Astrocyte (in vitro differentiated cells and primary cell): ENCODE results near the gene IPO13. TPM values are rescaled to one million over a fixed set of nuclear protein-coding genes. Genes with fewer than 3 reads are reported as not detected.

Source experiments
- DNase-seq: peaks from one replicate; pipeline ENCODE4 v3.0.0-alpha.2; 2010; ENCODE audit warnings: low read depth
- FAIRE-seq: peaks from 2 replicates; lab custom pipeline; 2011; peaks lifted over from hg19 to GRCh38; lab: Jason Lieb, UNC
- H2AFZ ChIP-seq: 2 replicates; pipeline ENCODE4 v1.6.0; 2012; ENCODE audit warnings: low read depth, low read length, inconsistent platforms
- H3K27ac ChIP-seq: 2 replicates; pipeline ENCODE4 v1.5.1; 2011; ENCODE audit warnings: low read depth, low read length, inconsistent platforms
- H3K27me3 ChIP-seq: 2 replicates; pipeline ENCODE4 v1.6.0; 2011; ENCODE audit warnings: low read length, inconsistent platforms; ENCODE audit not compliant: insufficient read depth
- H3K36me3 ChIP-seq: 2 replicates; pipeline ENCODE4 v1.5.1; 2011; ENCODE audit warnings: low read length, inconsistent platforms; ENCODE audit not compliant: insufficient read depth
- H3K4me1 ChIP-seq: 2 replicates; pipeline ENCODE4 v1.5.1; 2011; ENCODE audit warnings: low read length, inconsistent platforms; ENCODE audit not compliant: insufficient read depth
- H3K4me2 ChIP-seq: 2 replicates; pipeline ENCODE4 v1.6.0; 2012; ENCODE audit warnings: low read length, inconsistent platforms
- H3K4me3 ChIP-seq: 2 replicates; pipeline ENCODE4 v1.5.1; 2011; ENCODE audit warnings: low read depth, mild to moderate bottlenecking, low read length, inconsistent platforms; ENCODE audit not compliant: insufficient read depth
- H3K79me2 ChIP-seq: 2 replicates; pipeline ENCODE4 v1.6.0; 2012; ENCODE audit warnings: mild to moderate bottlenecking, low read length, inconsistent platforms; ENCODE audit not compliant: insufficient read depth
- H3K9ac ChIP-seq: 2 replicates; pipeline ENCODE4 v1.6.0; 2012; ENCODE audit warnings: mild to moderate bottlenecking, low read length, inconsistent platforms
- H3K9me3 ChIP-seq: 2 replicates; pipeline ENCODE4 v1.5.1; 2012; ENCODE audit warnings: low read depth, mild to moderate bottlenecking, low read length, inconsistent platforms; ENCODE audit not compliant: insufficient read depth
- H4K20me1 ChIP-seq: 2 replicates; pipeline ENCODE4 v1.6.0; 2012; ENCODE audit warnings: low read length, inconsistent platforms; ENCODE audit not compliant: insufficient read depth
- H3K27ac Mint-ChIP-seq: one replicate; pipeline ENCODE4 v1.8.0; 2021; ENCODE audit warnings: mild to moderate bottlenecking, mixed read lengths; ENCODE audit not compliant: unreplicated experiment
- H3K27me3 Mint-ChIP-seq: one replicate; pipeline ENCODE4 v1.8.0; 2021; ENCODE audit warnings: low read depth, mixed read lengths; ENCODE audit not compliant: unreplicated experiment
- H3K36me3 Mint-ChIP-seq: one replicate; pipeline ENCODE4 v1.8.0; 2021; ENCODE audit warnings: low read depth, mixed read lengths; ENCODE audit not compliant: unreplicated experiment
- H3K4me1 Mint-ChIP-seq: one replicate; pipeline ENCODE4 v1.8.0; 2021; ENCODE audit warnings: low read depth, mixed read lengths; ENCODE audit not compliant: unreplicated experiment
- H3K4me3 Mint-ChIP-seq: one replicate; pipeline ENCODE4 v1.8.0; 2021; ENCODE audit warnings: mild to moderate bottlenecking, moderate library complexity, mixed read lengths; ENCODE audit not compliant: unreplicated experiment
- H3K9me3 Mint-ChIP-seq: one replicate; pipeline ENCODE4 v1.8.0; 2021; ENCODE audit warnings: mild to moderate bottlenecking, mixed read lengths; ENCODE audit not compliant: unreplicated experiment
- EZH2 ChIP-seq: IDR thresholded peaks from 2 replicates; pipeline ENCODE4 v1.6.1; 2012; ENCODE audit warnings: mild to moderate bottlenecking, low read length, inconsistent platforms; ENCODE audit not compliant: insufficient read depth
- total RNA-seq: library from RNA; stranded (reverse); gene quantifications from 2 replicates; pipeline ENCODE4 v1.2.1, GENCODE V29; 2021
- TF ChIP-seq, protein P1 (sequence below): IDR thresholded peaks from 2 replicates; pipeline ENCODE4 v1.5.1; 2011; ENCODE audit warnings: low read depth, mild to moderate bottlenecking, inconsistent platforms, low read length, moderate library complexity; ENCODE audit not compliant: insufficient read depth

The IPO13 gene
- total RNA-seq, 1 donor from 2014 or later, result 31.0 TPM

DNA sequence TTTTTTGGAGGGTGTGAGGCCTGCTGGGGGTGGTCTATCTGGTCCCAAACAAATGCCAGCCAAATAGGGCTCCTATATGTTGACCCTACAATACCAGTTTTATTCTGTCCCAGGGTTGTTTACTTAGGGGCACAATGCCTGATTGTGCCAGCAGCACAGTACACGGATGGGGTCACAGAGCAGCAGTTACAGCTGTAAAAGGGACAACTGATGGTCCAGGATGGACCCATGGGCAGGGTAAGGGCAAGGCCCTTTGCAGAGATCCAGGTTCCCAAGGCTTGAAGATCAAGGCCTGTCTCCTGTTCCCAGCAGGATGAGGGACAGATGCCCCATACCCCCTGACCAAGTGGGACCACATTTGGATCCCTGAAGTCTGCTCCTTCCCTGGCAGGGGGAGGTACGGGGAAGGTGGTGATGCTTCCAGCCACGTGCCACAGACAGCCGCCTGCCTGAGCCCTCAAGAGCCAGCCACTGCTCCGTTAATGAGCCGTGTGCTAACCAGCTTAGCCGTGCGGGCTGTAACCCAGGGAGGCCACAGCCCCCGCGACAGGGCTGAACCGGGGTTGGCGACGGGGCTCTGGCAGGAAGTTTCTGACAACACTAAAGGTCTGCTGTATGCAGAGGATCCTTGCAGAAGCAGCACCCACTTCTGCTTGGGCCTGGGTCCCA, 66.3 kb downstream of the IPO13 start:
- no peaks in the 10 kb centered on the region for H3K9me3 Mint-ChIP-seq
- Histone ChIP-seq H3K27ac (no peak overlapping the region), H3K4me2 (no peak overlapping the region), H3K36me3 (no peaks in the 10 kb centered on the region), H3K4me1 (no peaks in the 10 kb centered on the region), H4K20me1 (no peaks in the 10 kb centered on the region), H3K79me2 (no peaks in the 10 kb centered on the region), H3K27me3 (no peaks in the 10 kb centered on the region), H2AFZ (no peak overlapping the region), H3K4me3 (no peak overlapping the region), H3K9ac (no peak overlapping the region), H3K9me3 (no peaks in the 10 kb centered on the region)
- TF ChIP-seq, protein P1, sequence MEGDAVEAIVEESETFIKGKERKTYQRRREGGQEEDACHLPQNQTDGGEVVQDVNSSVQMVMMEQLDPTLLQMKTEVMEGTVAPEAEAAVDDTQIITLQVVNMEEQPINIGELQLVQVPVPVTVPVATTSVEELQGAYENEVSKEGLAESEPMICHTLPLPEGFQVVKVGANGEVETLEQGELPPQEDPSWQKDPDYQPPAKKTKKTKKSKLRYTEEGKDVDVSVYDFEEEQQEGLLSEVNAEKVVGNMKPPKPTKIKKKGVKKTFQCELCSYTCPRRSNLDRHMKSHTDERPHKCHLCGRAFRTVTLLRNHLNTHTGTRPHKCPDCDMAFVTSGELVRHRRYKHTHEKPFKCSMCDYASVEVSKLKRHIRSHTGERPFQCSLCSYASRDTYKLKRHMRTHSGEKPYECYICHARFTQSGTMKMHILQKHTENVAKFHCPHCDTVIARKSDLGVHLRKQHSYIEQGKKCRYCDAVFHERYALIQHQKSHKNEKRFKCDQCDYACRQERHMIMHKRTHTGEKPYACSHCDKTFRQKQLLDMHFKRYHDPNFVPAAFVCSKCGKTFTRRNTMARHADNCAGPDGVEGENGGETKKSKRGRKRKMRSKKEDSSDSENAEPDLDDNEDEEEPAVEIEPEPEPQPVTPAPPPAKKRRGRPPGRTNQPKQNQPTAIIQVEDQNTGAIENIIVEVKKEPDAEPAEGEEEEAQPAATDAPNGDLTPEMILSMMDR, result no peak
- no peak for TF ChIP-seq EZH2
- H3K27ac Mint-ChIP-seq, result no peak overlapping the region
- DNase-seq (no peak), FAIRE-seq (no peak)
- H3K4me1 Mint-ChIP-seq, result peaks cover 5% of the 10 kb centered on the region
- no peak overlapping the region for H3K4me3 Mint-ChIP-seq
- H3K27me3 Mint-ChIP-seq, result peaks cover 2% of the 10 kb centered on the region
- peaks cover 4% of the 10 kb centered on the region for H3K36me3 Mint-ChIP-seq

GRCh38 chr1:44013949-44014348, 67.2 kb downstream of the IPO13 start:
- no peaks in the 10 kb centered on the region for H3K36me3 ChIP-seq
- no peak overlapping the region for H3K4me2 ChIP-seq
- H3K9me3 Mint-ChIP-seq, result no peaks in the 10 kb centered on the region
- DNase-seq (no peak), FAIRE-seq (no peak)
- no peaks in the 10 kb centered on the region for H3K4me1 ChIP-seq
- H3K4me3 Mint-ChIP-seq, result no peak overlapping the region
- H3K27me3 Mint-ChIP-seq, result no peaks in the 10 kb centered on the region
- H2AFZ ChIP-seq, result no peak overlapping the region
- H3K4me3 ChIP-seq, result no peak overlapping the region
- no peak overlapping the region for H3K9ac ChIP-seq
- TF ChIP-seq, protein P1, result no peak
- no peak for TF ChIP-seq EZH2
- no peak overlapping the region for H3K27ac Mint-ChIP-seq
- H3K36me3 Mint-ChIP-seq, result peaks cover 4% of the 10 kb centered on the region
- no peaks in the 10 kb centered on the region for H3K9me3 ChIP-seq
- peaks cover 5% of the 10 kb centered on the region for H3K4me1 Mint-ChIP-seq
- H3K27me3 ChIP-seq, result no peaks in the 10 kb centered on the region
- H4K20me1 ChIP-seq, result no peaks in the 10 kb centered on the region
- no peak overlapping the region for H3K27ac ChIP-seq
- no peaks in the 10 kb centered on the region for H3K79me2 ChIP-seq

- H3K4me3 Mint-ChIP-seq, result no peak overlapping the region
- no peaks in the 10 kb centered on the region for H3K4me1 ChIP-seq
- no peaks in the 10 kb centered on the region for H3K36me3 ChIP-seq
- TF ChIP-seq, protein P1, result no peak
- TF ChIP-seq EZH2, result no peak
- no peak overlapping the region for H3K27ac Mint-ChIP-seq
- H3K27me3 ChIP-seq, result no peaks in the 10 kb centered on the region
- H3K9ac ChIP-seq, result no peak overlapping the region
- no peaks in the 10 kb centered on the region for H3K9me3 ChIP-seq
- H3K27me3 Mint-ChIP-seq, result no peaks in the 10 kb centered on the region
- H3K36me3 Mint-ChIP-seq, result peaks cover 4% of the 10 kb centered on the region
- H4K20me1 ChIP-seq, result no peaks in the 10 kb centered on the region
- FAIRE-seq, result no peak
- no peak overlapping the region for H3K4me3 ChIP-seq
- no peak overlapping the region for H2AFZ ChIP-seq
- peaks cover 5% of the 10 kb centered on the region for H3K4me1 Mint-ChIP-seq
- H3K27ac ChIP-seq, result no peak overlapping the region
- DNase-seq, result no peak
- no peaks in the 10 kb centered on the region for H3K79me2 ChIP-seq
- no peaks in the 10 kb centered on the region for H3K9me3 Mint-ChIP-seq
- no peak overlapping the region for H3K4me2 ChIP-seq
Measured at GRCh38 chr1:44014365-44015104, 67.8 kb downstream of the IPO13 start.
